PC-9 (cell line): Measurements from ENCODE around the gene ACAT2. TPM values are rescaled to one million over a fixed set of nuclear protein-coding genes. Genes with fewer than 3 reads are reported as not detected.

Source experiments
- BruUV-seq: library from RNA; stranded (reverse); fragments of 400-500 nt; replicated peaks from 2 replicates; lab custom pipeline; 2021; lab: Mats Ljungman, UMichigan
- CTCF ChIA-PET: fragments of 300-600 bp; sonication (Branson Sonifier 250); formaldehyde crosslinking; loops from one replicate; lab custom pipeline; 2022; ENCODE audit warnings: antibody characterized with exemption; lab: Charles Lee
- POLR2A ChIA-PET: fragments of 300-600 bp; sonication (Branson Sonifier 250); formaldehyde crosslinking; loops from one replicate; lab custom pipeline; 2022; ENCODE audit warnings: antibody characterized with exemption; ENCODE audit not compliant: unreplicated experiment; lab: Charles Lee
- DNase-seq, 2 experiments: peaks; one replicate each; pipeline versions ENCODE4 v3.0.0 to v3.0.0-alpha.2; 2015 to 2022; ENCODE audit warnings: mixed read lengths in 1 of 2
- H2AFZ ChIP-seq: fragments of 200-600 bp; sonication (generic); 2 replicates; pipeline ENCODE4 v1.8.1; 2017; ENCODE audit warnings: antibody characterized with exemption
- H3F3A ChIP-seq: fragments of 200-600 bp; sonication (generic); 2 replicates; pipeline ENCODE4 v1.8.1; 2017; ENCODE audit warnings: antibody characterized with exemption, mild to moderate bottlenecking, low read depth; ENCODE audit not compliant: insufficient read depth
- H3K27ac ChIP-seq: fragments of 200-600 bp; sonication (generic); 2 replicates; pipeline ENCODE4 v1.6.1; 2016; ENCODE audit warnings: mixed run types
- H3K27me3 ChIP-seq: fragments of 200-600 bp; sonication (generic); 2 replicates; pipeline ENCODE4 v1.6.1; 2016; ENCODE audit warnings: low read depth, mixed run types; ENCODE audit not compliant: insufficient read depth
- H3K36me3 ChIP-seq: fragments of 200-600 bp; sonication (generic); 2 replicates; pipeline ENCODE4 v1.6.1; 2016; ENCODE audit warnings: low read depth, mixed run types
- H3K4me1 ChIP-seq: fragments of 200-600 bp; sonication (generic); replicated peaks from 2 replicates; pipeline ENCODE4 v1.6.1; 2016; ENCODE audit warnings: mixed run types; ENCODE audit not compliant: insufficient read depth
- H3K4me2 ChIP-seq: fragments of 200-600 bp; sonication (generic); 2 replicates; pipeline ENCODE4 v1.6.1; 2017; ENCODE audit warnings: mixed run types
- H3K4me3 ChIP-seq: fragments of 200-600 bp; sonication (generic); 2 replicates; pipeline ENCODE4 v1.6.1; 2016; ENCODE audit warnings: mixed run types
- H3K79me2 ChIP-seq: fragments of 200-600 bp; sonication (generic); 2 replicates; pipeline ENCODE4 v1.6.1; 2017; ENCODE audit warnings: low read depth, mixed run types
- H3K9me2 ChIP-seq: fragments of 200-600 bp; sonication (generic); 2 replicates; pipeline ENCODE4 v1.8.1; 2017; ENCODE audit warnings: mild to moderate bottlenecking; ENCODE audit not compliant: insufficient read depth
- H3K9me3 ChIP-seq: fragments of 200-600 bp; sonication (generic); 2 replicates; pipeline ENCODE4 v1.8.1; 2016; ENCODE audit warnings: low read depth; ENCODE audit not compliant: insufficient read depth
- H4K20me1 ChIP-seq: fragments of 200-600 bp; sonication (generic); 2 replicates; pipeline ENCODE4 v1.8.1; 2017; ENCODE audit not compliant: insufficient read depth
- EZH2 ChIP-seq: fragments of 200-600 bp; sonication (generic); IDR thresholded peaks from 2 replicates; pipeline ENCODE4 v1.8.0; 2017; ENCODE audit warnings: antibody characterized with exemption, low read depth
- intact Hi-C: fragments of 100-400 bp; cut with micrococcal nuclease; formaldehyde crosslinking; loops from one replicate; pipeline ENCODE4 v1.10.0; 2022; ENCODE audit not compliant: unreplicated experiment
- total RNA-seq: library from RNA; stranded (reverse); gene quantifications from 2 replicates; pipeline ENCODE4 v1.2.3, GENCODE V29; 2021
- TF ChIP-seq, protein P1 (sequence below): fragments of 200-600 bp; sonication (generic); conservative IDR thresholded peaks from 2 replicates; pipeline ENCODE4 v1.6.1; 2017; ENCODE audit warnings: mixed run types, antibody characterized with exemption, mild to moderate bottlenecking, moderate library complexity

Gene ACAT2
- total RNA-seq, 1 experiment from 2014 or later: 71.0 TPM

DNA sequence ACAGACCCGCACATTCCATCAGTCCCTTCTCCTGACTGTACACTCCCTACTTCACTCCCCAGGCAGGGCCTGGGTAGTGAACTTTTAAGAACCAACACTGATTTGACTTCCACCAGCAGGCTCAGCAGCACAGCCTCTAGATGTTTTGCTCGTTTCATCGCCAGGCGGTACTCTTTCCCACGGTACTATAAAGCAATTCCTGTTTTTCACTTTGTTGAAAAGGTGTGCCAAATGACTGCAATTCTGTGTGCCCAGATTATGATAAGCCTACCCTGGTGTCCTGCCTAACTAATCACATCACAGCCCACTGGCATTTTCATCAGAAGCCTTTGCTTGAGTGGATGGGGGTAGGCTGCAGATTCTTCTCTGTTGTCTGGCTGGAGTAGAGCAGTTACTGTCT is 47.4 kb upstream of the ACAT2 start:
- no peaks in the 10 kb centered on the region for H4K20me1 ChIP-seq
- BruUV-seq: no TSS peak
- H3K4me2 ChIP-seq: no peak overlapping the region
- no peaks in the 10 kb centered on the region for H3K36me3 ChIP-seq
- no peaks in the 10 kb centered on the region for H3K9me3 ChIP-seq
- no peak overlapping the region for H2AFZ ChIP-seq
- CTCF ChIA-PET: no interaction called here
- no peaks in the 10 kb centered on the region for H3K9me2 ChIP-seq
- intact Hi-C loops: no loop called here
- 0 out of 2 replicates have a peak, but pooled peaks cover 2% of the 10 kb centered on the region for H3K79me2 ChIP-seq
- no peak overlapping the region for H3K4me3 ChIP-seq
- H3F3A ChIP-seq: peaks cover 10% of the 10 kb centered on the region; the same call in 1 of the 2 replicates
- H3K4me1 ChIP-seq: peaks cover 10% of the 10 kb centered on the region; the same call in 1 of the 2 replicates
- POLR2A ChIA-PET: no interaction called here
- TF ChIP-seq EZH2: no peak
- TF ChIP-seq, protein P1, sequence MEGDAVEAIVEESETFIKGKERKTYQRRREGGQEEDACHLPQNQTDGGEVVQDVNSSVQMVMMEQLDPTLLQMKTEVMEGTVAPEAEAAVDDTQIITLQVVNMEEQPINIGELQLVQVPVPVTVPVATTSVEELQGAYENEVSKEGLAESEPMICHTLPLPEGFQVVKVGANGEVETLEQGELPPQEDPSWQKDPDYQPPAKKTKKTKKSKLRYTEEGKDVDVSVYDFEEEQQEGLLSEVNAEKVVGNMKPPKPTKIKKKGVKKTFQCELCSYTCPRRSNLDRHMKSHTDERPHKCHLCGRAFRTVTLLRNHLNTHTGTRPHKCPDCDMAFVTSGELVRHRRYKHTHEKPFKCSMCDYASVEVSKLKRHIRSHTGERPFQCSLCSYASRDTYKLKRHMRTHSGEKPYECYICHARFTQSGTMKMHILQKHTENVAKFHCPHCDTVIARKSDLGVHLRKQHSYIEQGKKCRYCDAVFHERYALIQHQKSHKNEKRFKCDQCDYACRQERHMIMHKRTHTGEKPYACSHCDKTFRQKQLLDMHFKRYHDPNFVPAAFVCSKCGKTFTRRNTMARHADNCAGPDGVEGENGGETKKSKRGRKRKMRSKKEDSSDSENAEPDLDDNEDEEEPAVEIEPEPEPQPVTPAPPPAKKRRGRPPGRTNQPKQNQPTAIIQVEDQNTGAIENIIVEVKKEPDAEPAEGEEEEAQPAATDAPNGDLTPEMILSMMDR: no peak
- no peaks in the 10 kb centered on the region for H3K27me3 ChIP-seq
- no peak for DNase-seq
- no peak overlapping the region for H3K27ac ChIP-seq

DNA sequence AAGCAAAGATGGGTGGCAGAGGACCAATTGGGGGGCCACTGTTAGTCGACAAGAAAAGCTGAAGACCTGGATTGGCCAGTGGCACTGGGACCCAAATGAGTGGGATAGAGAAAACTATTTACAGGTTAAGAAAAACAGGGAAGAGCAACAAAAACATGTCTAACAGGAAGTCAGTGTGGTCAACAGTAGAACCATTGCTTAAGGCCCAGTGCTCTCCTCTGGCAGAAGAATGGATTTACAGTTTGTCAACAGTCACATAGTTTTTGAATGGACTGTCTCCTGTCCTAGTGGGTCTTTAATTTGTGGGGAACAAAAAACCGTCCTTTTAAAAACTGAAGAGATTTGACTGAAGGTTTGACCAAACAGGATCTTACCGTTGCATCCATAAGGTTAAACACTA is 46.7 kb upstream of the ACAT2 start:
- Histone ChIP-seq H2AFZ (no peak overlapping the region), H3F3A (peaks cover 10% of the 10 kb centered on the region; the same call in 1 of the 2 replicates), H3K9me3 (no peaks in the 10 kb centered on the region), H3K27ac (no peak overlapping the region), H3K36me3 (no peaks in the 10 kb centered on the region), H3K9me2 (no peaks in the 10 kb centered on the region), H3K4me3 (no peak overlapping the region), H3K27me3 (no peaks in the 10 kb centered on the region), H3K79me2 (0 out of 2 replicates have a peak, but pooled peaks cover 3% of the 10 kb centered on the region), H3K4me2 (no peak overlapping the region), H4K20me1 (no peaks in the 10 kb centered on the region), H3K4me1 (peaks cover 10% of the 10 kb centered on the region; the same call in 1 of the 2 replicates)
- TF ChIP-seq, protein P1: no peak
- no peak for TF ChIP-seq EZH2
- intact Hi-C loops: no loop called here
- ChIA-PET CTCF (no interaction called here), POLR2A (no interaction called here)
- no TSS peak for BruUV-seq
- no peak for DNase-seq

DNA sequence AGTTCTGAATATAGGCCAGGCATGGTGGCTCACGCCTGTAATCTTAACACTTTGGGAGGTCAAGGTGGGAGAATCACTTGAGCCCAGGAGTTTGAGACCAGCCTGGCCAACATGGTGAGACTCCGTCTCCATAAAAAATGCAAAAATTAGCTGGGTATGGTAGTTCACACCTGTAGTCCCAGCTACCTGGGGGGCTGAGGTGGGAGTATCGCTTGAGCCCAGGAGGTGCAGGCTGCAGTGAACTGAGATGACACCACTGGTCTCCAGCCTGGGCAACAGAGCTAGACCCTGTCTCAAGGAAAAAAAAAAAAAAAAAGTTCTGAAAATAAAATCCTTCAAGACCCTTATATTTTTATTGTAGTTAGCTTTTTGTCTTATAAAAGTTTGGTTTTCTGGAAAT is 46.2 kb upstream of the ACAT2 start:
- Histone ChIP-seq H3F3A (peaks cover 13% of the 10 kb centered on the region; the same call in 1 of the 2 replicates), H4K20me1 (no peaks in the 10 kb centered on the region), H3K79me2 (0 out of 2 replicates have a peak, but pooled peaks cover 6% of the 10 kb centered on the region), H3K9me3 (no peaks in the 10 kb centered on the region), H3K4me1 (peaks cover 10% of the 10 kb centered on the region; the same call in 1 of the 2 replicates), H3K36me3 (no peaks in the 10 kb centered on the region), H3K27ac (no peak overlapping the region), H3K27me3 (no peaks in the 10 kb centered on the region), H3K9me2 (no peaks in the 10 kb centered on the region), H2AFZ (no peak overlapping the region), H3K4me3 (no peak overlapping the region), H3K4me2 (no peak overlapping the region)
- intact Hi-C loops: no loop called here
- no peak for DNase-seq
- ChIA-PET CTCF (no interaction called here), POLR2A (no interaction called here)
- BruUV-seq: no TSS peak
- TF ChIP-seq, protein P1: no peak
- TF ChIP-seq EZH2: no peak
